Measurements from ENCODE around the gene ABR.

Gene ABR

DNA sequence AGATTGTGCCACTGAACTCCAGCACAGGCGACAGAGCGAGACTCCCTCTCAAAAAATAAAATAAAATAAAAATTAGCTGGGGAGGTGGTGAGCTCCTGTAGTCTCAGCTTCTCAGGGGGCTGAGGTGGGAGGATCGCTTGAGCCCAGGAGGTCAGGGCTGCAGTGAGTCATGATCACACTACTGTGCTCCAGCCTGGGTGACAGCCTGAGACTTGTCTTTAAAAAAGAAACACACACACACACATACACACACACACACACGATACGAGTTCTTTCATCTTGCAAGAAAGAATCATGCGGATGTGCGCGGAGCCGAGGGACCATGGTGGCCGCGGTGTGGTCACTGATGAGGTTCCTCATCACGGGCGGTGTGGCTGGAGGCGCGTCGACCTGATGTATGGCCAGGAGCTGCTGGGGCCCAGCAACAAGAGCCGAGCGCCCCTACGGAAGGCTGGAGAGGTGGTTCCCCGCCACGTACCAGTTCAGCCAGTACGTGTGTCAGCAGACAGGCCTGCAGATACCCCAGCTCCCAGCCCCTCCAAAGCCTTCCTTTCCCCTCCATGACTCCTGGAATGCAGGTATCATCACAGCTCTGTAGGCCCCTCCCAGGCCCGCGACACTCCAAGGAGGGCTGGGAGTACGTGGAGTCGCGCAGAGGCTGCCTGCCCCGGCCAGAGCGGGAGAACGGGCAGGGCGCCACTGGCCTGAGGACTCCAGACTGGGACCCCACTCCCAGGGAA, 220.9 kb downstream of the ABR start:
- no peak for DNase-seq (ENCODE audit: low read depth)

GRCh38 chr17:957856-958421, 221.8 kb downstream of the ABR start:
- DNase-seq (ENCODE audit: low read depth), result no peak

- DNase-seq (ENCODE audit: low read depth), result no peak
These were observed 222.9 kb downstream of the ABR start for GRCh38 chr17:956905-957304.

DNA sequence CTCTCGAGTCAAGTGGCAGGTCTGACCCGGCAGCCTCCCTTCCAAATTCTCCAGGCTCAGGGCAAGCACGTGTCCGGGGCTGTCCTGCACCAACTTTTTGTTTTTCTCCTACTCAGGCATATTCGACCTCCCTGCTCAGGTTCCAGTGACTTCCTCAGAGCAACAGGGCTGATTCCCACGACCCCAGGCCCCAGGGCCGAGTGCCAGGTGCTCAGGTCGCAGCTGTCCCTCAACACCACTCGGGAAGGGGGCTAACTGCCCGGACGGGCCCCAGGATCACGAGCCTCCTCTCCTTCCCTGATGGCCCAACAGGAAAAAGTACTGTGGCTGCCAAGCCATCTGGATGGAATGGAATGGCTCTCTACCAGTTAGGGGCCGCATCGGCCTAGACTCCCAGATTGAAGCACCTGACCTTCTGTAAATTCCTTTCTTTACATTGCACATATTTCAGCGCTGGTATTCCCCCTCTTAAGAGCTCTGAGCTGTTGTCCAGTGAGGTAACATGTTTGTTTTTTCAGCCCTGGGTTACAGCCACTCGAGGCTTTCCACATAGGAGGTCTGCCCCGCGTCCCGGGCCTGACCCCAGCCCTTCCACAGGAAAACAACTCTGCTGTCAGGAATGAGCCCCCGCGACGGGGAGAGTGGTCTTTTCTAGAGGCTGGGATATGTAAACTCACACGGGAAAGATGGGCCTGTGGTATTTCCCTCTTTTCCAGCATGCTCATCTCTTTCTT, 225.2 kb downstream of the ABR start:
- DNase-seq (ENCODE audit: low read depth), result no peak

DNA sequence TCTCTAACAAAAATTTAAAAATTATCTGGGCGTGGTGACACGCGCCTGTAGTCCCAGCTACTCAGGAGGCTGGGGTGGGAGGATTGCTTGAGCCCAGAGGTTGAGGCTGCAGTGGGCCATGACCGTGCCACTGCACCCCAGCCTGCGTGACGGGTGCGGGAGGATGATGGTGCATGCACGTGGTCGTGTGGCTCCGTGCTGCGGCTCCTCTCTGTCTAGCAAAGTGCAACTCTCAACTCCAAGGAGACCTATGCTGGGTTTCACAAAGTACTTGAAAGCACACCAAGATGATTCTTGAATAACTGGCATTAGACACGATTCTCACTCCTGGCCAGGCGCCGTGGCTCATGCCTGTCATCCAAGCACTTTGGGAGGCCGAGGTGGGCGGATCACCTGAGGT, 226.0 kb downstream of the ABR start:
- DNase-seq (ENCODE audit: low read depth), result no peak
